ENCODE results near the gene PPP1R14B.
A peak's percentile ranks its signal among the peaks of the same experiment; 100 is the strongest.

PPP1R14B gene

DNA sequence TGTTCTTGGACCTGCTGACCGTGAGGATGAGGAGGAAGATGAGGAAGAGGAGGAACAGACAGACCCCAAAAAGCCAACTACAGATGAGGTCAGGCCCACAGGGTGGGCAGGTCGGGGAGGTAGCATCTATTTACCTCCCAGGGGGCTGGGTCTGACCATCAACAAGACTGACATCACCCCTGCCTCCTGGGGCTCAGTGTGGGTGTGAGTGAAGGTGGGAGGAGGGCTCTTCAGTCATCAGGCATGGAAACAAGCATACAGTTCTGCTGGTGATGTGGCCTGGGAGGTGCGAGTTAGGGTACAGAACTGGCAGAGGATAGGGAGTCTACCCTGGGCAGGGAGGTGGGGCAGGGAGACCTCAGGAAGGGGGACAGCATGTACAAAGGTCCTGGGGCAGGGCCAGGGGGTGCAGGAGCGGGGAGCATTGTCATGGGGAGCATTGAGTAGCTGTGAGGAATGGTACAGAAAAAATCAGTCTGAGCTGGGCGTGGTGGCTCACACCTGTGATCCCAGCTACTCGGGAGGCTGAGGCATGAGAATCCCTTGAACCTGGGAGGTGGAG is 13.5 kb upstream of the PPP1R14B start:
- ATAC-seq: no peak

DNA sequence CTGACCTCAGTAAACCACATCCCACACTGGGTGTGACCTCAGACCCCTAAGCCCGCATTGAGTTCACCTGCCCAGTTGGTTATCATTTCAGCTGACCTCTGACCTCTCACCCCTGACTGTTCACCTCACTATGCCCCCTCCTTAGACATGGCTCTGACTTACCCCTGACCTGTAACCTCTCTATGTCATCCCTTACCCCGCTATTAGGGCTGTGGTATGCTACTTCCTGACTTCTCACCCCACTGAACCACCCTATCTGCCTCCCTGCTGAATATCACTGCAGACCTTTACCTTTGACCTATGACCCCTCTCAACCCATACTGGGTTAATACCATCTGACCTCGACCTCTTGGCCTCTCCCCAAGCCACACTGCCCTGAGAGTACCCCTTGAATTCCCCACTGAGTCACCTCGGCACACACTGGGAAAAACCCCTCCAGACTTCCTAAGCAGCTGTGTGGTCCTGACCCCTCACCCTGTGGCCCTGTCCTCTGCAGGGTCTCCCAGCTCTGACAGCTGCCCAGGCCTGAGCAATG is 12.9 kb upstream of the PPP1R14B start:
- peak; percentile 61 to 69 for ATAC-seq

DNA sequence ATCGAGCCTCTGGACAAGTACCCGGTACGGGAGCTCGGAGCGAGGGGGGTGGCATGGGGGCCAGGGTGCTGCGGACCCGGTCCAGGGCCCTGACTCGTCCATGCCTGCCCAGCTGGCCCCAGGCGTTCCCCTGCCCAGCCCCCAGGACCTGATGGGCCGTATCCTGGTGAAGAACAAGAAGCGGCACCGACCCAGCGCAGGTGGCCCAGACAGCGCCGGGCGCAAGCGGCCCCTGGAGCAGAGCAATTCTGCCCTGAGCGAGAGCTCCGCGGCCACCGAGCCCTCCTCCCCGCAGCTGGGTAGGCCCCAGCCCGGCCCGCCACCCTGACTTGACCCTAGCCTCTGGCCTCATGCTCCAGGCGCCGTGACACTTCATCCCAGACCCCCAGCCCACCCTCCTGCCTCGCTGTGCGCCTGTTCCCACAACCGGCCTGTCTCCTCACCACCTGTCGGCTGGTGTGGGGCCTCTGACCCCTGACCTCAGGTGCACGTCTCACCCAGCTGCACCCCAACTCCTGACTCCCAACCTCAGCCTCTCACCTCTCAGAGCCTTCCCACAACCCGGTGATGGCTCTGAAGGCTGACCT is 12.3 kb upstream of the PPP1R14B start:
- no peak for ATAC-seq

DNA sequence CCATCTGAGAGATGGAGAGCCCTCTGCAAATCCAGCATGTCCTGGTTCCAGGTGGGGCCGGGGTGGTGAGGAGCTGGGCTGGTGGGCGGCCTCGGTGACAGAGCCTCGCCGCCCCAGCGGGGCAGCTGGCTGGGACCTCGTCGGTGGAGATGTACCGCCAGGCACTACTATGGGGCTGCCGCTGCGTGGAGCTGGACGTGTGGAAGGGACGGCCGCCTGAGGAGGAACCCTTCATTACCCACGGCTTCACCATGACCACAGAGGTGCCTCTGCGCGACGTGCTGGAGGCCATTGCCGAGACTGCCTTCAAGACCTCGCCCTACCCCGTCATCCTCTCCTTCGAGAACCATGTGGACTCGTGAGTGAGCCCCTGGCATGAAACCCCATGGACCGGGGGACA is 11.6 kb upstream of the PPP1R14B start:
- no peak for ATAC-seq

DNA sequence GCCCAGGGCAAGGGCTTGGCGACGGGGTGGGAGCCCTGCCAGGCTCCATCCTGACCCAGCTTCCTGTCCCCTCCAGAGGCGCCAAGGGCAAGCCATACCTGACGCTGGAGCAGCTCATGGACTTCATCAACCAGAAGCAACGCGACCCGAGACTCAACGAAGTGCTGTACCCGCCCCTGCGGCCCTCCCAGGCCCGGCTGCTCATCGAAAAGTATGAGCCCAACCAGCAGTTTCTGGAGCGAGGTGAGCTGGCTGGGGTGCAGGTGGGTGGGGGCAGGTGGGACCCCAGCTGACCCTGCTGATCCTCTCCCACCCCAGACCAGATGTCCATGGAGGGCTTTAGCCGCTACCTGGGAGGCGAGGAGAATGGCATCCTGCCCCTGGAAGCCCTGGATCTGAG is 9.6 kb upstream of the PPP1R14B start:
- ATAC-seq: no peak

DNA sequence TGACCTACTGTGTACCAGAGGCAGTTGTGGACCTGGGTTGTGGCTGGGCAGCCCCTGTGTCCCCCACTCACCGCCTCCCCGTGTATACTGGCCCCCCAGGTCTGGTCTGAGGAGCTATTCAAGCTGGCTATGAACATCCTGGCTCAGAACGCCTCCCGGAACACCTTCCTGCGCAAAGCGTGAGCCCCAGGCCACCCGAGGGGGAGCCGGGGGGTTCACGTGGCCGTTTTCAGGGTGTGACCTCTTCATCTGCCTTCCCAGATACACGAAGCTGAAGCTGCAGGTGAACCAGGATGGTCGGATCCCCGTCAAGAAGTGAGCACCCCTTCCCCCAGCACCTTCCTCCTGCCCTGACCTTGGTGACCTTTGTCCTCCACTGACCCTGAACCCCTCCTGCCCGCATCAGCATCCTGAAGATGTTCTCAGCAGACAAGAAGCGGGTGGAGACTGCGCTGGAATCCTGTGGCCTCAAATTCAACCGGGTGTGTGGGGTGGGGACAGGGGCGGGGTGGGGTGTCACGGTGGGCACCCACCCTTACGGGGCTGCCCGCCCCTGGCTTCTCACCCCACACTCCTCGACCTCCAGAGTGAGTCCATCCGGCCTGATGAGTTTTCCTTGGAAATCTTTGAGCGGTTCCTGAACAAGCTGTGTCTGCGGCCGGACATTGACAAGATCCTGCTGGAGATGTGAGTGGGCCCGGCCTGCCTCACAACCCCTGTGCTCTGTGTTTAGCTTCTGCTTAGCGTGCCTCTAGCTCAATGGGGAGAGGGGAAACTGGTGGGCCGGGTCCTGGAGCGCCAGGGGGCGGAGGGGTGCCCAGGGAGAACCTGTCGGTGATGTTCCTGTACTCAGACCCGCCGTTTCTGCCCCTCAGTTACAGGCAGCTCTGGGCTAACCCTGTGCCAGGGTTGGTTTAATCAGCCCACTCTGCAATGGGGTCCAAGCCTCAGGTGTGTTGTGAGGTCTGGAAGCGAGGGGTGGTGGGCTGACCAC is 8.7 kb upstream of the PPP1R14B start:
- no peak for ATAC-seq

DNA sequence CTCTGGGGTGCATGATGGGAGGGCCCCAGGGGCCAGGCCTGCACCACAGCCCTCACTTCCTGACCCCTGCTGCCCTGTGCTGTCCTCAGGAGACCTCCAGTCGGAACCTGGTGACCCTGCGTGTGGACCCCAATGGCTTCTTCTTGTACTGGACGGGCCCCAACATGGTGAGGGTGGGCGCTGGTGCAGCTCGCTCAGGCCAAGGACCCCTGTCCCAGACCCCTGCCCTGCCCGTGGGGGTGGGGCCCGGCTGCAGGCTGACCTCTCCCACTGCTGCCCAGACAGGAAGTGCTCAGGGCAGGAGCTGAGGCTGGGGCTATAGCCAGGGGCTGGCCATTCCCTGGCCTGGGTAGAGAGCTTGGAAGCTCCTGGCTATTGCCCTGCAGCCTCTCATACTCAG is 7.6 kb upstream of the PPP1R14B start:
- no peak for ATAC-seq

DNA sequence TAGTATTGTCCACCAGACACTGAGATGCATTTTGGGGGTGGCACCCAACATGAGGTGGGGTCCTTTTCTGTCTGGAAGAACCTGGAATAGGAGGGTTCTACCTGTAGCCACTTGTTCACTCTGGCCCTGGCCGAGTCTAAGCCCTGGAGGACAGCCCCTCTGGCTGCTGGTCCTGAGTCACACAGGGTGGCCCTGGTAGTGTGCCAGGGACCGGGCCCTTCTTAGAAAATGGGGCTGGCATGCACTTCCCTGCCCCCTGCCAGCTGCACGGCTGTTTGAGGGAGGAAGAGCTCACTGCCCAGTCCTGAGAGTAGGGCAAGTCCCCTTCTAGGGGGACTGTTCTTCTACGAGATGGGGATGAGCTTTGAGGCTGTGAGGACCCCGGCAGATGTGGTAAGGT is 6.7 kb upstream of the PPP1R14B start:
- ATAC-seq: no peak

DNA sequence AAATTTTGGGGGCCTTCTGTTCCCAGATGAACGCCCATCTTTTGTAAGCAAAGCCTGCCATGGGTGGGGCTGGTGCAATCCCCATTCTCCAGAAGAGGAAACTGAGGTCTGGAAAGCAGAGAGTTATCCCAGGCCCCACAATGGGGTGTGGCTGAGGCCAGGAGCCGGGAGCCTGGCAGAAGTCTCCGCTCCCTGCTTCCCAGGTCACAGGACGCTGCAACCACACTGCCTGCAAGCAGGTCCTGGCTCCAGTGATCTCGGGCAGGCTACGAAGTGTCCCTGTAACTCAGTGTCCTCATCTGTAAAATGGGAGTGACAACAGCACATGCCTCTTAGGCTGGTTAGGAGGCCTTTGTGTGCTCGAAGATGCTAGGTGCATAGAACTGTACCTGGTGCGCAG is 6.3 kb upstream of the PPP1R14B start:
- no peak for ATAC-seq

DNA sequence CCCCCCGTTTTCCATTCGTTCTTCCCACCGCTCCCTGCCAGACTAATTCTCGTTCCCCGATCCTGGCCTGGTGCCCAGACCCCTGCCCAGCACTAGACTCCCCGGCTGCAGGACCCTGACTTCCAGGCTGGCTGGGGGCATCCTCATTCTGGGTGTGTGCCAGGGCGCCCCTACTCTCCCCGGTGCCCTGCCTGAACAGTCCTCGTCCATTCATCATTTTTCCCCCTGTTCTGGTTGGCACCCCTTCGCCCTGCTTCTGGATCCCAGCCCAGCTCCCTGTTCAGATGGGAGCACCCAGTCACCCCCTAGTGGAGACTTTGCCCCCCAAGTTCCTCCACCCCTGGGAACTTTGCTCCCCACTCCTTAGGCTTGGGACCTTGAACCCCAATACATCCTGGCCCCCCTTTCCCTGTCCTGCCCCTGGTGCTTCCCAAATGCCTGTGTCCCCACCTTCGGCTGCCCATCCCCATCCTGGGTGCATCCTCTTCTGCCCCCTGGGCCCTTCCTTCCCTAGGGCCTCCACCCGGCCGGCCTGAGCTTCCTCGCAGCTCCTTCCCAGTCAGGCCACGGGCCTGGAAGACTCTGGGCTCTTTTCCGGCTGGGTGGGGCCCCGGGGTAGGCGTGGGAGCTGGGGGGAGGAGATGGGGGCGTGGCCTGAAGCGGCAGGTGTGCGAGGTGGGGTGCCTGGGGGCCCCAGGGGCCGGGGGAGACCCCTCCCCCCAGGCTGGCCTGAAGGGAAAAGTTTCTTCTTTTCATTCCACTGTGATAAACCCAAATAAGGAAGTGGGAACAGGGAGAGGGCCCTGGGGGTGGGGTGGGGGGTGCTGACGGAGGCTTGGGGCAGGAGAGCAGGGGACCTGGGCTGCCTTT is 5.5 kb upstream of the PPP1R14B start:
- ATAC-seq: no peak

DNA sequence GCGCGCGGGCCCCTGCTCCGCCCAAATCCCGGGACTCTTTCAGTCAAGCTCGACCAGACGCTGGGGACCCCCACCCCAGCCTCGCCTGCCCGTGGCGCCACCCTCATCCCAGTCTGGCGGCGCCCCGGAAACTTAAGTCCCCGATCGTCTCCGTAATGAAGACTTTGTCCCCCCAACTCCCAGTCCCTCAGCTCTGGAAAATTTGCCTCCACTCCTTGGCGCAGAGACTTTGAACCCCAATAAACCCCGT is 4.9 kb upstream of the PPP1R14B start:
- no peak for ATAC-seq

DNA sequence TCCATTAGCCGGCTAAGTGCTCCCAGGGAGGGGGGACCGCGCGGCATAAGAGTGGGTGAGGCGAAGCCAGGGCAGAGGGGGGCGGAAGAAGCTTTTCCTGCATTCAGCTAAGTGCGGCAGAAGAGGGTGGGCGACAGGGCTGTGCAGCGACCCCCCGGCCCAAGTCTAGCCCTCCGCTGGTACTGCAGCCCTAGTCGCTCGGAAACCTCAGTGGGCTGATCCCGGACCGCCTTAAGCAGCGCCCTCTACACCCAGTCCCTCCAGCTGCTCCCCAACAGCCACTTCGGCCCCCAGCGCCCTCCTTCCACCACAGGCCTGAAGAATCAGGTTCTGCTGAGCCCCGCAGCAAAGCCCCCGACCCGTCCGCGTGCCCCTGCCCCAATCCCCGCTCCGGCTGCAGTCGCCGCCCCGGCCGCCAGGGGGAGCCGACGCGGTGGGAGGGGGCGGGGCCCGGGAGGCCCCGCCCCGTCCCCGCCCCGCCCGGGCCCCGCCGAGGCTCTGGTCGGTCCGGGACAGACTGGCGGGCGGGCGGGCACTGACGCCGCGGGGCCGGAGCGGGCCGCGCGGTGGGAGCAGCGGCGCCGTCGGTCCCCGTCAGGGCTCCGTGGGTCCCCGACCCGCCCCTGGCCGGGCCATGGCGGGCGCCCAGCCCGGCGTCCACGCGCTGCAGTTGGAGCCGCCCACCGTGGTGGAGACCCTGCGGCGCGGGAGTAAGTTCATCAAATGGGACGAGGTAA is 4.4 kb upstream of the PPP1R14B start, which contains the start of gene PLCB3:
TSS of gene PLCB3 (plus strand) at position 515 of the 737 bp plus-strand sequence. CDS start at position 635, 120 bp downstream.
- ATAC-seq: peak; percentile 64 to 65

DNA sequence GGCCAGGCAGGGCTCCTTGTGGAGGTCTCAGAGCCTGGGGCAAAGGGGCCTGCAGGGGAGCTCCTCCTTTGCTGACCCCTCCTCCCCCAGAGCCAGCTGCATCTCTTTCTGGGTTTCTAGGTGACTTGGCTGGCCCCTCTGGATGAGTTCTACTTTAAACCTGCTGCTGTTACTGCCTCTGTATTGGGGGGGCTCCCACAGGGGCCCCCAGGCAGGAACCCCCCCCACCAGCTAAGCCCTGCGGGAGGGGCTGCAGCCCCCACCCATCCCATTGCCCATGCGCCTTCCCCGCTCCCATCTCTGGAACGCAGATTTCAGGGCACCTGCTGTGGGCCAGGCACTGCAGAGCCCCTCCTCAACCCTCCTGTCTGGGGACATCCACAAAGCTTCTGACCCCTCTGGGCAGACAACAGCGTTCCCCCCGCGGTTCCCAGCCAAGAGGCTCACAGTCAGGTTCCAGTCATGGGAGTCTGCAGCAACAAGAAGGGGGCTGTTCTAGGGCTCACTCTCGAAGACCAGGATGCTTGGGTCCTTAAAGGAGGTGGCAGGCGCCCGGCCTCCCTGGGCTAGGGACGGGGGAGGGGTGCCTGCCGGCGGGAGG is 3.8 kb upstream of the PPP1R14B start:
- ATAC-seq: no peak

DNA sequence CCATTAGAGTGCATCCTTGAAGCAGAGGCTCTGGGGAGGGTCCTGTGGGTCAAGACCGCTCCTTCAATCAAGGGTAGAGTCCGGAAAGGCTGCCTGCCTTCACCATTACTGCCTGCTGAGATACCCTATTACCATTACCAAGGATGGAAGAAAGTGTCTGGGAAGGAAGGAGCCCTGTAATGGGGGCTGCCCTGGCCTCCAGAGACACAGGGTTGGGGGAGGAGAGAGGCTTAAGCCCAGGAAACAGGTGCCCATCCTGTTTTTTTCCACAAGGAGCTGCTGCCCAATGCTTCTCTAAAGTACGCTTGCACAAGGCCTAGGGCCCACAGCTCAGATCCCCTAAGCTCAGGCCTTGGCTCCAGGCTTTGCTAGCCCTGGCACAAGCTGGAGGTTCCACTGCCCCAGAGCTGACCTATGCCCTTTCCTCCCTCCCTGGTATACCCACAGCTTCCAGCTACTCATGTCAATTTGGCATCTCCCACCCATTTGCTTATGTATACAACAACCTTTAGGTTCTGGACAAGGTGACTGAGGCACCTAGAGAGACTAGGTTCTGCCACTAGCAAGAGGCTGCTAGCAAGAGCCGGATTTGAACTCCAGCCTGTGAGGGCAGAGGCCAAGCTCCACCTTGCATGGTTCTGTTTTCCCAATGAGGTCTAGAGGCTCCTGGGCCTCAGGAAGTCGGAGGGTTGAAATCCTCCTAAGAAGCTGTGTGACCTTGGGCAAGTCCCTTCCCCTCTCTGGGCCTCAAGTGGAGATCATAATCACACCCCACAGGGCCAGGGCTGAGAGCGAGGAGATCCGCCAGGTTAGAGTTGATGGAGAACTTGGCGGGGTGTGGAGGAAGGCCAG is 3.0 kb upstream of the PPP1R14B start:
- no peak for ATAC-seq

DNA sequence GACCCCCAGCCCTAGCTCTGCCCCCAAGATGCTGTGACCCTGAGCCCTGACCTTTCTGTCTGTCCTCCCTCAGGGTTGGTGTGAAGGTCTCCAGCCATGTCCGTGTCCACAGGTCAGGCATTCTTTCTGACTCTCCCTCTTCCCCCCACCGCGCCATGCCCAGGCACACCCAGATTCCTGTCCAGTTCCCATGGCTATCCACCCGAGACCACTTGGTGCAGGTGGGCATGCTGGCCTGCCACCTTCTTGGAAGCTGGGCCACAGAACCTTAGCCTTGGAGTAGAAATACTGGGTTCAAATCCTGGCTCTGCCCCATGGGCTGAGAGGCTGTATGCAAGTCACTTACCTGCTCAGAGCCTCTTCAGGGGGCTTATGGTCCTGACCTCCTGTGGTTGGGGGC is 2.3 kb upstream of the PPP1R14B start:
- ATAC-seq: no peak

DNA sequence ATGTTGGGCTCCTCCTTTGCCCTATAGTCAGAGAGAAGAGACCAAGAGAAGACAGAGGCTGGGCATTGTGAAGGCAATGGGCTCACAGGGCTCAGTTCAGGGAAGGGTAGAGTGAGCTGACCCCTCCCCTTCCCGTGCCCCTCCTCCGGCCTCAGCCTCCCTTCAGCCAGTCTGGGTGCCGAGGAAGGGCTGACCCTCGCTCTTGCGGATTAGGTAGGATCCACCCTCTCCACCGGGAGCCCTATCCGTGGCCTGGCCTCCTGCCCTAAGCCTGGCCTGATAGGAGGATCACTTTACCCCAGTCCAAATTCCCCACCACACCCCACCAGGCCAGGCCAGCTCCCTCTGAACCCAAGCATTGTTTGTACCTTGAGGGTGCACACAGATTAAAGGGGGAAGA is 1.8 kb upstream of the PPP1R14B start:
- ATAC-seq: no peak

DNA sequence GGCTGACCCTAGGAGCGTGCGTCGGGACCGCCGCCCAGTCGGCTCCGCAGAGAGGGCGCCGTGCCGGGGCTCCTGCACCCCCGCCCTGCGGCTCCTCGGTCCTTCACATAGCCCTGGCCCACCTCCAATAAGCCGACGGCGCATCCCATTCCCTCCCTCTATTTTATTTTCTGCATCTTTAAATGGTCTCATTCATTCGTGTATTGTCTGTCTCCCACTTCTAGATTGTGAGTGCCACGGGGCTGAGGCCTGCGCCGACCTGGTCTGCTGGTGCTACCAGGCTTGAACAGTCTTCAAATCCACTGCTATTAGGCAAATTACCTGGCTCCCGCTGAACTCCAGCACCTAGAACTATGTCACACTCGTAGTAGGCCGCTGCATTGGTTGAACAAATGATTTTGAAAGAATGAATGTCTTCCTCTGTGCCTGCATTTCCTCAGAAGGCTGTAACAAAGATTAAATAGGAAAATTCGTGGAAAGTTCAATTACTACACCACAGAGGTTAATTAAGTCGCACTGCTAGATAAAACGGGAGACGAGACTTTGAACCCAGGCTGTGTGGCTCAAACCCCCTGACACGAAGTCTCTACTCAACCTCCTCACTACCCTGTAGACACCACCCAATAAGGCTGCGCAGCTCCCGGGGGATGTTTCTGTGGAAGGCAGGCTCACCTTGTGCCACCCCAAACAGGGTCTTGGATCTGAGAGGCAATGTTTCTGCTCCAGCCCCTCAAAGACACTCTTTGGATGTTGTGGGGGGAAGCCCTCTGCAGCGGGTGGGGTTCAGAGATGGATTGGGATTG is 1.2 kb upstream of the PPP1R14B start:
- no peak for ATAC-seq

DNA sequence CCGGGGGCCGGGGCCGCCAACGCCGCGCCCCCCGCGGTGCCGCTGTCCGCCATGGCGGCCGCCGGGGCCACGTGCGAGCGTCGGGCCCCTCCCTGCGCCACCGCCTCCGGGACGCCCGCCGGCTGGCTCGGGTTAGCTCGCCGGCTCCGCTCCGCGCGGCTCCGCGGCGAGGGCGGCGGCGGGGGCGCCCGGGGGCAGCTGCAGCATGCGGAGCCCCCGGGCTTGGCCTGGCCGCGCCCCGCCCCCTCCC is 197 bp downstream of the PPP1R14B start:
- ATAC-seq: peak; percentile 11 to 14

DNA sequence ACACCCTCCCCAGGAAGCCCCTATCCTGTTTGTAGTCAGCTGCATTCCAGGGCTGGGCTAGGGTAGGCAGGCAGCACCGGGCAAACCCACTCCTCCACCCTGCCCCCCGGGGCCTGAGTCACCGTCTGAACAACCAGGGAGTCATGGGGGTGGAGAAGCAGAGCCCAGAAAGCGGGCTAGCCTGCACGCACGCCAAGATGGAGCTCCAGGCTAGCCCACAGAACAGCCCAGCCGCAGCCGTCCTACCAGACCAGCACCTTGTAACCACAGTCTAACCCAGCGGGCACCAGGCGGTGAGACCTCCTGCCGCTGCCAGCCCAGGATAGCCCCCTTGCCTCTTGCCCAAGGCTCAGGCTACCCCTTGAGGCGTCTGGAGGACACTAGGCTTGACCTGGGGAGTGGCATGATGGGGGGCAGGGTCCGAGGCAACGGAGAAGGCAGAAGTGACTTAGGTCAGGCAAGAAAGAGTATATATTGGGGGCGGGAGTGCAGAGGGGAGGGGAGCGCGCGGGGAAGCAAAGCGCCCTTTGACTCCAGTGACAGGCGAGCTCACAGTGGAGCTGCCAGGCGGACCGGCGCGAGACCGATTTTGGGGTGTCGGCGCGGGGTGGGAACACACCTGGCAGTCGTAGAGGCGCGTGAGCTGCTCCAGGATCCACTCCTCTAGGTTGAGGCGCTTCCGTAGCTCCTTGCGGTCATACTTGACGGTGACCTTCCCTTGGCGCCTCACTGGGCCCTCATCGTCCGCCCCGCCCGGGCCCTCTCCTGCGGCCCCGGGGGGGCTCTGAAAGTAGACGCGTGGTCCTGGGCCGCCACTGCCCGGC is 734 bp downstream of the PPP1R14B start:
- peak; percentile 25 to 34 for ATAC-seq
